GM21717 (cell line): ENCODE results near the gene NHLRC3.
"Not testable (repeated sequence)": the region's sequence is repeated elsewhere in the genome, so short reads cannot be mapped to it uniquely, and the experiment has no call there.

ENCODE experiments used
- ATAC-seq: cut with Tn5 transposase; IDR thresholded peaks from one replicate; pipeline ENCODE4 v1.9.1; 2021; ENCODE audit warnings: mild to moderate bottlenecking, moderate library complexity; ENCODE audit not compliant: unreplicated experiment

Gene NHLRC3

DNA sequence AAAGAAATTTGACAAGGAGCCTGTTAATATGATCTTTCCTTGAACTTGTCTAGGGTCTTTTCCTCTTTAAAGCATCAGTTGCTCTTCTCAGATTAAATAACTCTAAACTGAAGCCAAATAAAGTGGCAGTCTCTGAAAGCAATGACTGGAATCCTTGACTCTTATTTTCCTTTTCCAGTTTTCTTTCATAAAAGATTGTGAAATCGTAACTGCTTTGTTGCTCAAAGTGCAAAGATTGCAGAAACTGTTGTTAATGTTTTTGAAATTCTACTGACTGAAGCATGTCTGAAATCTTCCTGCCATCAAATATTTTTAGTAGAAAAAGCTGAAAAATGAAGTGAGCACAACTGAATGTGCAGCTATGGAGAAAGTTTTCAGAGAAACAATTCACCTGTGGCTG lies 1.9 kb downstream of the NHLRC3 start:
- no peak for ATAC-seq

GRCh38 chr13:39044536-39044935 lies 6.3 kb downstream of the NHLRC3 start:
- peak; percentile 94 for ATAC-seq

GRCh38 chr13:39047560-39047959 lies 9.3 kb downstream of the NHLRC3 start:
- no peak for ATAC-seq

DNA sequence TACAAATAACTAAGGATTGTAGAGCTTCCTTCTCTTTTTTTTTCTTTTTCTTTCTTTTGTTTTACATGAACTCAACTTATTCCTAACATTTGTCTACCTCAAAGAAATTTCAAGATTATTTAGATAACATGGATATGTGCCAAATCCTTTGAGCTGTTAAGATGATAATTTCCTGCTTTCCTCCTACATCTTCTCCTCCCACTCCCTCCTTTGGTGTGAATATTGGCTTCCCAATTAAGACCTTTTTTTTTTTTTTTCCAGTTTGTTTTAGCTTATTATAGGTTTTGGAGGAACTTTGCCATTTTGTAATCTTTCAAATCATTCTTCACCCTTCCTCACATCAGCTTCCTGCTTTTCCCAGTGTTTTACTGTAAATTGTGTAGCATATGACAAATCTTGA lies 10.6 kb downstream of the NHLRC3 start:
- ATAC-seq = no peak

GRCh38 chr13:39049274-39049673 lies 11.0 kb downstream of the NHLRC3 start:
- no peak for ATAC-seq

DNA sequence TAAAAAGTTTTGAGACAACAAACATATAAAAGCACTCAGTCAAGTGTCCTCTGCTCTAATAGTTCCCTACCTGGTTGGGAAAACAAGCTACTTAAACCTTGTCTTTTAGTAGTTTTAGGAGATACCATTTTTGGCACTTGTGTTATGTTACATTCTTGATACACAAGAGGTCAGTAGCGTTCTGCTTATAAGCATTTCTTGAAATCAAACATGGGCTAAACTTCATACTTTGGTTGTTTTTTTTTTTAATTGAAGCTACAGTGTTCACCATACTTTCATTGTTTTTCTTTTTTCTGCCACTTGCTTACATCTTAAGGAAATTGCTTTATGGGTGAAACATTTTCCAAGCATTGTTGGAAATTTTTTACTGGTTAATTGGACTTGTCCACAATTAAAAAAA lies 12.9 kb downstream of the NHLRC3 start:
- ATAC-seq = no peak

- ATAC-seq = no peak
These were observed 14.7 kb downstream of the NHLRC3 start for GRCh38 chr13:39052944-39053343.

- ATAC-seq = peak; percentile 63
These were observed 15.9 kb downstream of the NHLRC3 start for GRCh38 chr13:39054112-39054511.

- ATAC-seq = no peak
These were observed 17.8 kb downstream of the NHLRC3 start for GRCh38 chr13:39056018-39056417.

DNA sequence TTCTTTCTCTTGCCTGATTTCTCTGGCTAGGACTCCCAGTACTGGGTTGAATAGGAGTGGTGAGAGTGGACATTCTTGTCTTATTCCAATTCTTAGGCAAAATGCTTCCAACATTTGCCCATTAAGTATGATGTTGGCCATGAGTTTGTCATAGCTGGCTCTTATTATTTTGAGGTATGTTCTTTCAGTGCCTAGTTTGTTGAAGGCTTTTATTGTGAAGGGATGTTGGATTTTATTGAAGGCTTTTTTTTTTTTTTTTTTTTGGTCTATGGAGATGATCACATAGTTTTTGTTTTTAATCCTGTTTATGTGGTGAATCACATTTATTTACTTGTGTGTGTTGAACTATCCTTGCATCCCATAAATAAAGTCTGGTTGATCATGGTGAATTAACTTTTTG lies 19.8 kb downstream of the NHLRC3 start:
- no peak for ATAC-seq

- no peak for ATAC-seq
These were observed 23.7 kb downstream of the NHLRC3 start for GRCh38 chr13:39062004-39062403.

DNA sequence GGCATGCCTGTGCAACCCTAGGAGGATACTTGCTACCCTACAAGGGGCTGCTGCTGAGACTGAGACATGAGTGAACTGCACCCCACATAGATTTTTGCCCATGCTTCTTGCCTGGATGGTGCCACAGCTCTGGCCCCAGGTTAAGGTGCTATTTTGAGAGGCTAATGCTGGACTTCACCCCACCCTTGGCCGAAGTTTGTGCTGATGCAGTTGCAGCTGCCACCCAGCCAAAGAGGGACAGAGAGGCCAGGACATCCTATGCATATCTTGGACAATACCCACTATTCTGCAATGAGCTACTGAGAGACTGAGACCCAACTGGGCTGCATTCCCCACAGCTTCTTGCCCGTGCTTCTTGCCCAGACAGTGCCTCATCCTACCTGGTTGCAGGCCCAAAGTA lies 34.6 kb downstream of the NHLRC3 start:
- ATAC-seq = no peak

DNA sequence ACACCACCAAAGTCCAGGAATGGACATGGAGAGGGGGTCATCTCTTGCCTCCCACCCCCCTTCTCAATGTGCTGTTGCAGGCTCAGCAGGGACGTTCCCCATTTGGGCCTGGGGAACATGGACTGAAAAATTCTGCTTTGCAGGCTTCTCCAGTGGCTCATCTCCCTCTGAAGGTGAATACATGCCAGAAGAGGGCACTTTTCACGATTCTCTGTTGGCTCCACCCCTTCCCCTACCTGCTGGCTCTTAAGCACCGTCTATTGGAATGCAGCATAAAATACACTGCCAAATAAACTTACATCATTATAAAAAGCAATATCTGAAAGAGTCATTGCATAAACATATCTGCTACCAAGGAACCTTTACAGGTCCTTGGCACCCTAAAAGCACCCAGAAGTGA lies 35.7 kb downstream of the NHLRC3 start:
- ATAC-seq = no peak

DNA sequence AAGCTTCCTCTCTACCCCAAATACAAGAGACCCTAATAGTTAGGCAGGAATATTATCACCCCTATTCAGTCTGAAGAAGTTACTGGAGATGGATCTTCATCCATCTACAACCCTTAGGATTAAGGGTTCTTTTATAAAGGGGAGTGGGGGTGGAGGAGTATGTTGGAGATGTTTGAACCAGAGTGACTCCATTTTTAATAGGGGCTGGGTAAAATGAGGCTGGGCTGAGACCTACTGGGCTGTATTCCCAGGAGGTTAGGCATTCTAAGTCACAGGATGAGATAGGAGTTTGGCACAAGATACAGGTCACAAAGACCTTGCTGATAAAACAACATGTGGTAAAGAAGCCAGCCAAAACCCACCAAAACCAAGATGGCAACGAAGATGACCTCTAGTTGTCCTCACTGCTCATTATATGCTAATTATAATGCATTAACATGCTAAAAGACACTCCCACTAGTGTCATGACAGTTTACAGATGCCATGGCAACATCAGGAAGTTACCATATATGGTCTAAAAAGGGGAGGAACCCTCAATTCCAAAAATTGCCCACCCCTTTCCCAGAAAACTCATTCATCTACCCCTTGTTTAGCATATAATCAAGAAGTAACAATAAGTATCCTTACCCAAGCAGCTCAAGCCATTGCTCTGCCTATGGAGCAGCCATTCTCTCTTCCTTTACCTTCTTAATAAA lies 48.1 kb downstream of the NHLRC3 start:
- not testable (repeated sequence) for ATAC-seq

GRCh38 chr13:39091586-39091985 lies 53.3 kb downstream of the NHLRC3 start:
- ATAC-seq = no peak

- ATAC-seq = no peak
These were observed 57.2 kb downstream of the NHLRC3 start for GRCh38 chr13:39095500-39095899.

- no peak for ATAC-seq
These were observed 61.0 kb downstream of the NHLRC3 start for GRCh38 chr13:39099231-39099630.
